HG03469 (cell line): ENCODE data around the gene BMS1.

Experiments
- ATAC-seq: cut with Tn5 transposase; IDR thresholded peaks from one replicate; pipeline ENCODE4 v1.9.1; 2021; ENCODE audit warnings: mild to moderate bottlenecking, moderate library complexity, moderate number of reproducible peaks; ENCODE audit not compliant: unreplicated experiment

BMS1 gene

DNA sequence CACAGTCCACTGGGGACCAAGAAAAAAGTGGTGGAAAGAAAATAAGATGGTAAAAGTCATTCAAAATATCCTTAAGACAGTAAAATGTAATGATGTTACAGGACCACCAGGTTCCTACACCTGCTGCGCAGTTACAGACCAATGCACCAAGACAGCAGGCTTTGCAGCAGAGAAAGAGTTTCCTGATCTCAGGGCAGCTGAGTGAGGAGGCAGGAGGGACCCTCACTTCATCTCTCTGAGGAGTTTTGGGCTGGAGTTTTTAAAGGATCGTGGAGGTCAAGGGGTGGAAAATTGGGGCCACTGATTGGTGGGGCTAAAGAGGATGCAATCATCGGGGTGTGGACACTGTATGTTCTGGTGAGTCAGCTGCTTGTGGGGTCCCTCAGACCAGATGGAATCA is 100.0 kb downstream of the BMS1 start:
- ATAC-seq: no peak
